ENCODE data around the gene FRMD4A.

FRMD4A gene

GRCh38 chr10:13983035-13983434 lies 347.7 kb downstream of the FRMD4A start:
- ChIA-PET CTCF (no interaction called here), POLR2A (no interaction called here)
- no peak for DNase-seq (ENCODE audit: extremely low spot score)
- TF ChIP-seq LEF1 (IDR thresholded peaks at IDR 0.05; ENCODE audit: borderline replicate concordance) (no peak), TARDBP (IDR thresholded peaks at IDR 0.05) (no peak), ELF4 (IDR thresholded peaks at IDR 0.05) (no peak), SP1 (IDR thresholded peaks at IDR 0.05) (no peak), FOXK2 (IDR thresholded peaks at IDR 0.05) (no peak)

- no peak for DNase-seq (ENCODE audit: extremely low spot score)
- ChIA-PET CTCF (no interaction called here), POLR2A (no interaction called here)
- TF ChIP-seq SUZ12 (IDR thresholded peaks at IDR 0.05) (no peak), L3MBTL2 (conservative IDR thresholded peaks at IDR 0.05) (no peak), CTBP1 (IDR thresholded peaks at IDR 0.05; ENCODE audit: borderline replicate concordance) (no peak), LEF1 (IDR thresholded peaks at IDR 0.05; ENCODE audit: borderline replicate concordance) (no peak), BHLHE40 (IDR thresholded peaks at IDR 0.05; ENCODE audit: borderline replicate concordance) (no peak), FOXM1 (IDR thresholded peaks at IDR 0.05; ENCODE audit: borderline replicate concordance) (no peak), TARDBP (IDR thresholded peaks at IDR 0.05) (no peak), ZNF384 (IDR thresholded peaks at IDR 0.05) (no peak)
Observed at GRCh38 chr10:13978533-13979115, 352.1 kb downstream of the FRMD4A start.

GRCh38 chr10:13977861-13978532 lies 352.7 kb downstream of the FRMD4A start:
- POLR2A ChIA-PET: no interaction called here
- no peak for DNase-seq (ENCODE audit: extremely low spot score)
- TF ChIP-seq HDGF (IDR thresholded peaks at IDR 0.05; ENCODE audit: borderline replicate concordance): no peak
- no peak for TF ChIP-seq SUZ12 (IDR thresholded peaks at IDR 0.05)
- no peak for TF ChIP-seq ARNT (IDR thresholded peaks at IDR 0.05)
- TF ChIP-seq NFRKB (IDR thresholded peaks at IDR 0.05): no peak
- TF ChIP-seq PKNOX1 (IDR thresholded peaks at IDR 0.05): no peak
- no peak for TF ChIP-seq ELF4 (IDR thresholded peaks at IDR 0.05)
- CTCF ChIA-PET: no interaction called here

- no peak for DNase-seq (ENCODE audit: extremely low spot score)
- TF ChIP-seq BHLHE40 (IDR thresholded peaks at IDR 0.05; ENCODE audit: borderline replicate concordance) (no peak), ELF4 (IDR thresholded peaks at IDR 0.05) (no peak), TARDBP (IDR thresholded peaks at IDR 0.05) (no peak), FOXA1 (IDR thresholded peaks at IDR 0.05) (no peak), ZNF384 (IDR thresholded peaks at IDR 0.05) (no peak), FOXK2 (IDR thresholded peaks at IDR 0.05) (no peak), PKNOX1 (IDR thresholded peaks at IDR 0.05) (no peak), LEF1 (IDR thresholded peaks at IDR 0.05; ENCODE audit: borderline replicate concordance) (no peak), SUZ12 (IDR thresholded peaks at IDR 0.05) (no peak), CTBP1 (IDR thresholded peaks at IDR 0.05; ENCODE audit: borderline replicate concordance) (no peak), SP1 (IDR thresholded peaks at IDR 0.05) (no peak), FOXM1 (IDR thresholded peaks at IDR 0.05; ENCODE audit: borderline replicate concordance) (no peak)
- ChIA-PET POLR2A (no interaction called here), CTCF (interaction anchor here (0.6 kb wide), 1 partner anchor 1330 kb away, joined by 3 read pairs; no protein-coding TSS in a partner anchor)
Observed at GRCh38 chr10:13973742-13974141, 357.0 kb downstream of the FRMD4A start.

- CTCF ChIA-PET: interaction anchor here (1.1 kb wide), 1 partner anchor 9 kb away, joined by 3 read pairs; no protein-coding TSS in a partner anchor
- DNase-seq (ENCODE audit: extremely low spot score): no peak
- no peak for TF ChIP-seq PKNOX1 (IDR thresholded peaks at IDR 0.05)
- TF ChIP-seq ZNF384 (IDR thresholded peaks at IDR 0.05): no peak
- no peak for TF ChIP-seq SP1 (IDR thresholded peaks at IDR 0.05)
- TF ChIP-seq L3MBTL2 (conservative IDR thresholded peaks at IDR 0.05): no peak
- no peak for TF ChIP-seq ARNT (IDR thresholded peaks at IDR 0.05)
- TF ChIP-seq ELF4 (IDR thresholded peaks at IDR 0.05): no peak
- TF ChIP-seq HDGF (IDR thresholded peaks at IDR 0.05; ENCODE audit: borderline replicate concordance): no peak
- TF ChIP-seq LEF1 (IDR thresholded peaks at IDR 0.05; ENCODE audit: borderline replicate concordance): no peak
- no peak for TF ChIP-seq CTBP1 (IDR thresholded peaks at IDR 0.05; ENCODE audit: borderline replicate concordance)
- no peak for TF ChIP-seq BHLHE40 (IDR thresholded peaks at IDR 0.05; ENCODE audit: borderline replicate concordance)
- POLR2A ChIA-PET: no interaction called here
Observed at GRCh38 chr10:13972609-13973008, 358.1 kb downstream of the FRMD4A start.

- ChIA-PET POLR2A (no interaction called here), CTCF (interaction anchor here (1.1 kb wide), 1 partner anchor 10 kb away, joined by 3 read pairs; no protein-coding TSS in a partner anchor)
- DNase-seq (ENCODE audit: extremely low spot score): no peak
- TF ChIP-seq L3MBTL2 (conservative IDR thresholded peaks at IDR 0.05) (no peak), SP1 (IDR thresholded peaks at IDR 0.05) (no peak), BHLHE40 (IDR thresholded peaks at IDR 0.05; ENCODE audit: borderline replicate concordance) (no peak), FOXK2 (IDR thresholded peaks at IDR 0.05) (no peak), LEF1 (IDR thresholded peaks at IDR 0.05; ENCODE audit: borderline replicate concordance) (no peak), ARNT (IDR thresholded peaks at IDR 0.05) (no peak), ELF4 (IDR thresholded peaks at IDR 0.05) (no peak), ZNF384 (IDR thresholded peaks at IDR 0.05) (no peak), FOXM1 (IDR thresholded peaks at IDR 0.05; ENCODE audit: borderline replicate concordance) (no peak), FOXA1 (IDR thresholded peaks at IDR 0.05) (no peak), SUZ12 (IDR thresholded peaks at IDR 0.05) (no peak), CTBP1 (IDR thresholded peaks at IDR 0.05; ENCODE audit: borderline replicate concordance) (no peak), HDGF (IDR thresholded peaks at IDR 0.05; ENCODE audit: borderline replicate concordance) (no peak), PKNOX1 (IDR thresholded peaks at IDR 0.05) (no peak), NFRKB (IDR thresholded peaks at IDR 0.05) (no peak), TARDBP (IDR thresholded peaks at IDR 0.05) (no peak)
Observed at GRCh38 chr10:13971601-13972475, 358.9 kb downstream of the FRMD4A start.
